Fibroblast of lung (primary cell): ENCODE results near the gene SIDT2.

Experiments used
- CTCF ChIP-seq, 2 donors: IDR thresholded peaks in 1 of 2; conservative IDR thresholded peaks in 1 of 2; 1 replicate in 1 of 2; 2 replicates in 1 of 2; pipeline ENCODE4 v1.5.1; 2011 to 2012; ENCODE audit warnings: low read length in 2 of 2, control low read depth in 1 of 2, inconsistent platforms in 1 of 2, low read depth in 1 of 2, mild to moderate bottlenecking in 1 of 2
- EZH2 ChIP-seq: IDR thresholded peaks from 2 replicates; pipeline ENCODE4 v1.5.1; 2012; ENCODE audit warnings: low read length, control low read depth, mild to moderate bottlenecking; ENCODE audit errors: missing control alignments

- TF ChIP-seq CTCF (conservative IDR thresholded peaks at IDR 0.05 in 1 of 2, IDR thresholded peaks at IDR 0.05 in 1 of 2; ENCODE audit: low read depth in 1 of 2, low read length in 2 of 2) (no peak), EZH2 (no peak)
Observed at GRCh38 chr11:117199053-117199915, 20.7 kb downstream of the SIDT2 start, which contains the start of gene TAGLN.
